Stimulated activated CD4-positive, alpha-beta T cell treated with anti-CD3 and anti-CD28 coated beads, TNF-alpha, amount 100 ng/mL, for 48 hours (primary cell): Measurements from ENCODE around the gene CAPN5.

Source experiments
- DNase-seq, 3 donors: peaks; one replicate each; pipeline ENCODE4 v3.0.0-alpha.2; 2020; ENCODE audit warnings: low read depth in 3 of 3

CAPN5 gene

GRCh38 chr11:77082838-77083565 lies 16.2 kb downstream of the CAPN5 start:
- DNase-seq: peak in 1 of 3 donors; percentile 12

GRCh38 chr11:77083566-77084245 lies 16.9 kb downstream of the CAPN5 start:
- DNase-seq: no peak

GRCh38 chr11:77084581-77085191 lies 17.9 kb downstream of the CAPN5 start:
- DNase-seq: no peak

GRCh38 chr11:77085652-77086051 lies 18.9 kb downstream of the CAPN5 start:
- DNase-seq: no peak

- DNase-seq: no peak
Observed at GRCh38 chr11:77086521-77087472, 20.0 kb downstream of the CAPN5 start.

GRCh38 chr11:77087723-77088225 lies 21.0 kb downstream of the CAPN5 start:
- no peak for DNase-seq

- no peak for DNase-seq
Observed at GRCh38 chr11:77088236-77089003, 21.6 kb downstream of the CAPN5 start.

- DNase-seq: no peak
Observed at GRCh38 chr11:77089004-77089545, 22.3 kb downstream of the CAPN5 start.

GRCh38 chr11:77090046-77090372 lies 23.2 kb downstream of the CAPN5 start:
- no peak for DNase-seq

GRCh38 chr11:77090373-77091111 lies 23.8 kb downstream of the CAPN5 start:
- no peak for DNase-seq

- peak; percentile 56 to 66 (median 60) for DNase-seq
Observed at GRCh38 chr11:77091146-77091940, 24.6 kb downstream of the CAPN5 start.

- DNase-seq: no peak
Observed at GRCh38 chr11:77092382-77092781, 25.6 kb downstream of the CAPN5 start.

GRCh38 chr11:77093056-77093891 lies 26.5 kb downstream of the CAPN5 start:
- DNase-seq: no peak

GRCh38 chr11:77093987-77094840 lies 27.4 kb downstream of the CAPN5 start:
- DNase-seq: no peak

GRCh38 chr11:77094841-77095365 lies 28.1 kb downstream of the CAPN5 start:
- no peak for DNase-seq

GRCh38 chr11:77095551-77096490 lies 29.1 kb downstream of the CAPN5 start:
- DNase-seq: no peak
